Hematopoietic multipotent progenitor cell treated with erythropoietin and hydrocortisone succinate and interleukin-3 and kit ligand, for 8 days (in vitro differentiated cells): Measurements from ENCODE around the gene USH2A.

Experiments
- DNase-seq: peaks from one replicate; pipeline ENCODE4 v3.0.0-alpha.2; 2015

Gene USH2A, protein sequence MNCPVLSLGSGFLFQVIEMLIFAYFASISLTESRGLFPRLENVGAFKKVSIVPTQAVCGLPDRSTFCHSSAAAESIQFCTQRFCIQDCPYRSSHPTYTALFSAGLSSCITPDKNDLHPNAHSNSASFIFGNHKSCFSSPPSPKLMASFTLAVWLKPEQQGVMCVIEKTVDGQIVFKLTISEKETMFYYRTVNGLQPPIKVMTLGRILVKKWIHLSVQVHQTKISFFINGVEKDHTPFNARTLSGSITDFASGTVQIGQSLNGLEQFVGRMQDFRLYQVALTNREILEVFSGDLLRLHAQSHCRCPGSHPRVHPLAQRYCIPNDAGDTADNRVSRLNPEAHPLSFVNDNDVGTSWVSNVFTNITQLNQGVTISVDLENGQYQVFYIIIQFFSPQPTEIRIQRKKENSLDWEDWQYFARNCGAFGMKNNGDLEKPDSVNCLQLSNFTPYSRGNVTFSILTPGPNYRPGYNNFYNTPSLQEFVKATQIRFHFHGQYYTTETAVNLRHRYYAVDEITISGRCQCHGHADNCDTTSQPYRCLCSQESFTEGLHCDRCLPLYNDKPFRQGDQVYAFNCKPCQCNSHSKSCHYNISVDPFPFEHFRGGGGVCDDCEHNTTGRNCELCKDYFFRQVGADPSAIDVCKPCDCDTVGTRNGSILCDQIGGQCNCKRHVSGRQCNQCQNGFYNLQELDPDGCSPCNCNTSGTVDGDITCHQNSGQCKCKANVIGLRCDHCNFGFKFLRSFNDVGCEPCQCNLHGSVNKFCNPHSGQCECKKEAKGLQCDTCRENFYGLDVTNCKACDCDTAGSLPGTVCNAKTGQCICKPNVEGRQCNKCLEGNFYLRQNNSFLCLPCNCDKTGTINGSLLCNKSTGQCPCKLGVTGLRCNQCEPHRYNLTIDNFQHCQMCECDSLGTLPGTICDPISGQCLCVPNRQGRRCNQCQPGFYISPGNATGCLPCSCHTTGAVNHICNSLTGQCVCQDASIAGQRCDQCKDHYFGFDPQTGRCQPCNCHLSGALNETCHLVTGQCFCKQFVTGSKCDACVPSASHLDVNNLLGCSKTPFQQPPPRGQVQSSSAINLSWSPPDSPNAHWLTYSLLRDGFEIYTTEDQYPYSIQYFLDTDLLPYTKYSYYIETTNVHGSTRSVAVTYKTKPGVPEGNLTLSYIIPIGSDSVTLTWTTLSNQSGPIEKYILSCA (N-terminal part only)

DNA sequence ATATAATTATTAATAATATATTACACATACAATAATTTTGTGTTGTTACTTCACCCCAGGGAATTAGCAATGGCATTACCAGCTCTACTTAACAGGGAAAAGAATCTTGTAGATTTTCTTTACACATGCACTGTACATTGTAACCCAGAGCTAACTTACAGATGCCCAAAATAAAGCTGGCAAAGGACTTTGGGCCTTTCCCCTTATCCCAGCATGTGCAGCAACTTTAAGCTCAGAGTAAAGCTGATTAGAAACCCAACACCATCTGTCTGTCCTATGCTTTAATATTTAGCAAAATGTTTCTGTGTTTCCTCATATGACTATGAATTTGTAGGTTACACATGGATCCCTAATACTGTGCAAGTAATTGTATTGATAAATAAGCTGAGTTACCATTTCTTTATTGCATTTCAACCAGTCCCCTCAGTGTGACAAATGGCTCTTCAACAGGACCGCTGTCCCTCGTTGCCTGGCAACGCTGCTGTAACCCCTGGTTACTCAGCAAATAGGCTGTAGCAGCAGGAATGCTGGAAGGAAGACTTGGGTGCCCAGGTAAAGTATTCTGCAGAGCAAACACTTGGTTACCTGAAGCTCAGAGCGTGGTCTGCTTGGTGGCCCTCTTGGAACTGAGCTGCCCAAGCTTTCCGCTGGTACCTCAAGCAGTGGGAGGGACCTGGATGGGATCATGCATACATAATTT, at the start of gene USH2A:
Gene USH2A (minus strand): TSS at position 628 of the 700 bp plus-strand sequence. CDS start 1,112 bp downstream, outside the sequence.
- DNase-seq = no peak

DNA sequence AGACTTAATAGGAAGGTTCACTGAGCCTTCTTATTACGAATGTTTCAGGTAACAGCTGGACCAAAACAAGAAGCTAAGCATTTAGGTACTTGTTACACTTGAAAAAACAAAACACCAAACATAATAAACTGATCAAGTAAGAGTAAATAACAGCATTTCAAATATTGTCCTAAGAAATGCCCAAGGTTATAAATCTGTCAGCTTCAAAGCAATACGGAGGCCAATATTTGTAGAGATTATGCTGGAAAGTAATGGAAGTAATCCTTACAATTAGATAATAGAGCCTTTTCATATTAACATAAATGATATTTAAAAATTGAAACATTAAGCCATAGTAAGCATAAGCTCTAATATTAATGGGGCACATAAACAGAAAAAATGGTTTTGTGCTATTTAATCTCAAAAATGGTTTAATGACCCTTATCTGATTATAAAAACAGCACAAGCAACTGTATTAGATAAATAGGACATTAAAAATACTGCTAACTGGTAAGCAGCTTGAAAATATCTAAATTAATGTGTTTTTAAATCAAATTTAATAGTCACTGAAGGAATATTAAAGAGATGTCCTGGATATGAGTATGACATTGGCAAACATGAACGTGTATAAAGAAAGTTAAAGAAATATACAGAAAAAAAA, 43.0 kb upstream of the USH2A start:
- DNase-seq = no peak

DNA sequence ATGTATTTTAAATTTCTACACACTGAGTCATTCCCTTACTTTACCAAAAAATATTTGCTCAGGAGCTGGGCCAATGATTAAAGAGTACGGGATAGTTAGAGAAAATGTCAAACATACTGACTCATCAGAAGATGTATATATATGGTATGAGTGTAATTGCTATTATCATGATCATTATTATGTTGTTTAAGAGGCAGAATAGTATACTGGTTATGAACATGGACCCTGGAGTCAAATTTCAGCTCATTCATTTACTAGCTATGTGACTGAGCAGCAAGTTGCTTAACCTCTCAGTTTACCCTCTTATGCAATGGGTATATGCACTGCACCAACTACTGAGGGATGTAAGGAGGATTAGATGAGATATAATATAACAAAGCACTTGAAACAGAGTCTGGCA, 41.2 kb upstream of the USH2A start:
- DNase-seq = no peak

DNA sequence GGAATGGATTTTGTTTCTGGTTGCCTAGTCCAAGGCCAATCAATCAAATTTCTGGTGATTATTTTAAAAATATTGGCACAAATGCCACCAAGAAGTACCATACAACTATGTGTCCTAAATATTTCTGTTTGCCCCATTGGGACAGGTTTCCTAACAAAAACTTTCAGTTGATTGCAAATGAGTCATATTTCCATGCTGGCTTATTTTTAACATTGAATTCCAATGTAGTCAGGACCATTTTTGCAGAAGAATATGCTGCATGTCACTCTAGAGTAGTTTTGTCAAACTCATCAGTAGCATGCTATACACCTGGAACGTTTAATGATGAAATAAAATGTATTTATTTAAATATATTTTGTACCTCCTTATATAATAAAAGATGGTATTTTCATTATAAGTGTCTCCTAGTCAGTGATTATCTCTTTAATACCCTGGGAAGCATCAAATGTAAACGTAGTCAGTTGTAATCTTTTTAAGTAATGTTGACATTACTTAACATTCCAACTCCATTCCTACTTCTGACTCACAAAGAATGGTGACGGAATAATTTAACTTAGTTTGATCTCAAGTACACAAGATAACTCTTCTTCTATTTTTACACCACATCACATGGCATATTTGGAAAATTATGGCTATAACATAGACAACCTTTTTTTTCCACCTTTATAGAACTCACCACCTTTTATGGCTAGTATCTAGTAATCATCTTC, 39.0 kb upstream of the USH2A start:
- DNase-seq = no peak

DNA sequence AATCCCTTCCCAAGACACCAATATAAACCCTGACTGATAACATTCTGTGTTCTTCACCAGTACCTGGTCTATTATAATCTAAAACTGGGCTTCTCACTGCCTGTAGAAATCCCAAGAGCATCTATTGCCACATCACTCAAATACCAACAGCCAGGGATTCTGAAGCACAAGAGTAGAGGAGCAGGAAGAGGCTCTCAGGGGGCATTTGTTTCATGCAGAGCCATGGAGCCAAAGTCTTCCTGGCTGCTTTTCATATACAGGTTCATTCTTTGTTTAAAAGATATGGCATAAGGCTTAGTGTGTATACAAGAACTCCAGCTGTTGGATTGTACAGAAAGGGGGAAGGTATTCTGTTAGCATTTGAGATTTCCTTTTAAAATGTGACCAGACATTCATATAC, 38.2 kb upstream of the USH2A start:
- DNase-seq = no peak

DNA sequence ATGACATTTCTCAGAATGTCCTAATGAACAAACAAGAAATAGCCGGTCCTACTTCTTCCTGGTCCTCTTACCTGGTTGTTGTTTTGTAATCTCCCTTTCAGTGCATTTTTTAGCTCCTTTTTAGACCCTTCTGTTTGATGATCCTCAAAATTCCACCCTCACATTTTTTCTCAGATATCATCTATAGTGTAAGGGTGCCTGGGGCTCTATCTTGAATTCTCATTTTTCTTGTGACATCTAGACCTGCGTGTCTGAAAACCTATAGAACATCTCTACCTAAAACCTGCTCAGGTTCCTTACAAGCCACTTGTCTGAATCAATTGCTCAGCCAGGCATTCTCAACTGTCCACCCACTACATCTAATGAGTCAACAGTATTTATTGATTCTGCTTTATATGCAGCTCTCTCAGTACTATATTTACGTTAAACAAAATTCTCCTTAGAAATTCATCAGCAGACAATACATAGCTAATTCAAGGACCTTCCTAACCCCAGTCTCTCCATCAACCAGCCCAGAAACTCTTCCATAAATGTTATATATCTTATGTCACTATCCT, 36.5 kb upstream of the USH2A start:
- DNase-seq = no peak

DNA sequence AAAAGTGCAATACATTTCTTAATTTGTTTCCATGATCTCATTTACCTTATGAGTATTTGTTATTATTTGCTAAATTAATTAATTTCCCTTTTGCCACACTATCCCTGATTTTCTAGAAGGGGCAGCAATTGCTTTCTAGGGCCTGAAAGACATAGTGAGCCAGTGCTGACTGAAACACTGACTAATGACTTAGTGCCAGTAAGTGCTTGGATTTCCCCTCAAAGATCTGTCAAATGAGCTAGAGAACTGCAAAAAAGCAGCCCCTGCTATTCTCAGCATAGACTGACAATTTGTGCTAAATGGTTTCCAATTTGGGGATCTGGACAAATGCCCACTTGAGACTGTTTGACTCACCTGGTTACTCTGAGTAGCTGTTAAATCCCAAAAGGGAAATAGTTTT, 35.6 kb upstream of the USH2A start:
- no peak for DNase-seq

DNA sequence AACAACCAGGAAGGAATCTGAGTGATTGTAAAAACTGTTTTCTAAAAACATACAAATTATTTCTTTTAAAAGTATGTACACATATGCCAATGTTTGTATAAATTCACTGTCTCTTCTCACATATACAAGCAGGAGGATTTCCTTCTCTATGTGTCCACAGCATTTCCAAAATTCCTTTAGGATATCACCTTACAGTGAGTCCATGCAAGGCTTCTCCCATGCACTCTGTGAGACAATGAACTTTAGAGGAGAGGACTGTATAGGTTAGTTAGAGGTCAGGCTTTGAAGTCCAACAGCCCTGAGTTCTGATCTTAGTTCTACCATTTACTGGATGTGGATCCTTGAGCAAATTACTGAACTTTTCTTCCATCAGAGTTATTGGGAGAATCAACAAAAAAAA, 34.1 kb upstream of the USH2A start:
- DNase-seq = no peak

DNA sequence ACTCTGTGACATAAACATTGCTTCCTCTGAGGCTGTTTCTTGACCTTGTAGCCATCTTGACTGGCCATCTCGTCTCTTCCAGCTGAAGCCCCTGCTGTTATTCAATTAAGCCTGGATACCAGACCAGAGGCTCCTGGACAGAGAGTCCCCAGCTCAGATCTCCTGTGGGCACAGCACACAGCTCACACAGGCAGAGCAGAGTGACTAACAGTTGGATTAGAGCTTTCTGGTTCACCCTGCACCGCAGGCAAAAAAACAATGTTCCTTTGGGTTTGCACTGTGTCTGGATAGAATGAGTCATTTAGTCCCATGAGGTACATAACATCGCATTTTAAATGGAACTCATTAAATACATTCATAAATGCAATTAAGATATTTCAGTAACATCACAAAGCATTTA, 33.4 kb upstream of the USH2A start:
- DNase-seq = no peak

DNA sequence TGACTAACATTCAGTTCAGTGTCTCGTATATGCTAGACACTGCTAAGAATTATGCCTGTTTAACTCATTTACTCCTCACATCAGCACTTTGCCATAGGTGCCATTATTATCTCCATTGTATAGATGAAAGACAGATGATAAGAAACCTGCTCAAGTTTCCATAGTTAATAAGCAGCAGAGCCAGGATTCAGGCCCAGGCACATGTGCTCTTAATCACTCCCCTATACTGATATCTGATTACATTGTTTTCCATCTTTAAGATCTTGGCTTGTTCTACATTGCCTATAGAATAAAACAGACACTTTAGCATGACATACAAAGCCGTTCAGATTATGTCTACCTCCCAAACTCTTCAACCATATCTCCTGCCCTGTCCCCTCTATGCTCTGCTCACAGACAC, 30.5 kb upstream of the USH2A start:
- DNase-seq = no peak

DNA sequence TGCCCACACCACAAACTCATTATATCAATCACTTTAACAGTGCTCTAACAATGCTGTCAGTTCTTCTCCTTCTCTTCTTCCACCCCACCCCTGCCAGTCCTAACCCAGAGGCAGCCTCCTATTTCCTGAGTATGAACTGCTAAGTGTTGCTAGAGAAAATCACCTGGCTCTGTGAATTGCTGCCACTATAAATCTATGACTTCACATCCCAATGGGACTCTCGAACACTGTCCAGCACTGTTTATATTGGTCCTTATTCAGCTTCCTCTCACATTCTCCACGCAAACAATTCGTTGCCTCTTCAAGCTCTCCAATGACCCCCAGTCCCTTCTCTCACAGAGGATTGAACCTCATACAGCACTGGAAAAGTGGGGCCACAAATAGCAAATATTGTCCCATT, 27.0 kb upstream of the USH2A start:
- no peak for DNase-seq

DNA sequence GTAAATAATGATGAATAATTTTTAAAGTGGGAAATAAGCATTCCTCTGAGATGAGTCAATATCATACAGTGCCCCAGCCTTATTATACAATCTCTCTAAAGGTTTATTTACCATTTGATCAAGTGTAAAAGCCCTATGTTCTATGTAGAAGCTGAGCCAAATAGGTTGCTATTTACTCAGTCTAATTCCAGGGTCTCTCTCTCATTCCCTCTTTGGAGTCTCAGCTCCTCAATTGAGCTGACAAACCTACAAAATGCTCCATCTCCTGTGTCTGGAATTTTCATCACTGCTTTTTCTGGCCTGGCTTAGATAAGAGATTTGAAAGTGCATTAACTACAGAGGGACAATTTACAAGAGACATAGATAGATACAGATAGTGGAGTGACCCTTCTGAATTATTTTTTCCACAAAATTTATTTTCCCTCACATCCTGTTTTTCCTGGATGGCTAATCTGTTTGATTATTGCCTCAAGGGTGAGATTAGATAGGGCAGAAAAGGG, 24.8 kb upstream of the USH2A start:
- DNase-seq = no peak

DNA sequence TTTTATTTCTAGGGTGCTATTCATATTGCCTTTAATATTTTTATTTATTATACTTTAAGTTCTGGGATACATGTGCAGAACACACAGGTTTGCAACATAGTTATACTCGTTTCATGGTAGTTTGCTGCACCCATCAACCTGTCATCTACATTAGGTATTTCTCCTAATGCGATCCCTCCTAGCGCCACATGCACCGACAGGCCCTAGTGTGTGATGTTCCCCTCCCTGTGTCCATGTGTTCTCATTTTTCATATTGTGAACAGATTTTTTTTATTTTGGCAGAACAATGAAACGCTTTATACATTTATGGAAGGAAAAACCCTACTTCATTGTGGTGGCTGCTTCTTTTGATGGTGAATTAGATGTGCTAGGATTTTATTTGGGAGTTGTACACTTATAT, 14.4 kb upstream of the USH2A start:
- no peak for DNase-seq

DNA sequence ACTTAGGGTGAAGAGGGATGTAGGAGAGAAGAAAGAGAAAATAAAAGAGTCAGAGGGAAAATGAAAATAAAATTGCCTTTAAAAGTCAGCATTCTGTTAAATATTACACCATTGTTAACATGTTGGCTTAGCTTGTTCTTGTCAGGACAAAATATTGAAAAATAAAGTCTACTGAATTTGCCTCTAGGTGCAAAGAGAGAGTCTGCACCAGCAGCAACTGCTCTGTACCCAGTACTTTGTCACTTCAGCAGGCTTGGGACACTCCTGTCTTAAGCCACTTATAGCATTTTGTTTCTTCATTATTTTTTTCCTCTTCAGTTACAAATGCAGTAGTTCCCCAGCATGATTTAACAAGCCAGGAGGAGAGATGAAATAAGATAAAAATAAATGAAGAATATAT, 11.0 kb upstream of the USH2A start:
- no peak for DNase-seq

DNA sequence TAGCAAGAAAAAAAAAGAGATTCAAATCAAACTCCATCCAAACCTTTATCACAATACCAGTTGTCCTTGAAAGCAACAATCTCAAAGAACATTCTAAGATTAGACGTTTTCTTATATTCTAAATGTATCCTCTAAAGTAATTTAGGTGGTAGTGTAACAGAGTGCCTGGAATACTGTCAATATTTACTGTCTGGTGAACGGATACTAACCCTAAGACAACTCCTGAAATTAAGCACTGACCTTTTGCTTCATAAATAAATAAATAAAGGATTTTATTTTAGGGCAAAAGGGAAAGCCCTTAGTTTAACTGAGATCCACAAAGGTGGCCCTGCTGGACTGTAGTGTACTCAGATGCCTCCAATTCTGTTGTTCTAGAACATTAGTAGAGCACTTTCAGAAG, 9.9 kb upstream of the USH2A start:
- no peak for DNase-seq

DNA sequence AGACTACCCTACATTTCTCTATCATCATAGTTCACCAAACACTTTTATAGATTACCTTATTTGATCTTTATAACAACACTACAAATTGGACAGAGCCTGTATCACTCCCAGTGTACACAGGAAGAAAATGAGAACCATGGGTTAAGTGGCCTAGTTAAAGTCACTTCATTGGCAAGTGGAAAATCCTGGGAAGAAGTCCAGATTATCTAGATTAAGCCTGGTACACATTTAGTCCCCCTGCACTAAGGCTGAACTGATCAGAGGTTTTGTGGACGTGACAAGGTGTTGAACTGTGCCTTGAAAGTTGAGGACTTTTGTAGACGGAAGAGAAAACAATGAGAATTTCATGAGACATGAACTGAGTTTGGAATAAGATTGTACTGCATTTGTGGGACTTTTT, 7.5 kb upstream of the USH2A start:
- DNase-seq = no peak

DNA sequence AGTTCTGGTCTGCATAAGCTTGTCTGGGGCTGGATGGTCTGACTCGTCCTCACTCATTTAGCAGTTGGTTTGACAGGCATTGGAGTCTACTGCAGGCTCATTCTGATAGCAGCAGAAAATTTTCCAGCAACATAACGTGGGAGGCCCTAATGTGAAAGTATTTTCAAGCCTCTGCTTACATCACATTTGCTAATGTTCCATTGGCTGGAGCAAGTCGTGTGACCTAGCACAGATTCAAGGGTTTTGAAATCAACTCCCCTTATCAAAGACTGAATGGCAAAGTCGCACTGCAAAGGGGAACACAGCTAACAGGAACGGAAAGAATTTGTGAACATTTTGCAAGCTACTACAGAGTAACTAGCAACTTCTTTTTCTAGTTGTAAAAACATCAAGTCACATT, 2.3 kb upstream of the USH2A start:
- DNase-seq = no peak

DNA sequence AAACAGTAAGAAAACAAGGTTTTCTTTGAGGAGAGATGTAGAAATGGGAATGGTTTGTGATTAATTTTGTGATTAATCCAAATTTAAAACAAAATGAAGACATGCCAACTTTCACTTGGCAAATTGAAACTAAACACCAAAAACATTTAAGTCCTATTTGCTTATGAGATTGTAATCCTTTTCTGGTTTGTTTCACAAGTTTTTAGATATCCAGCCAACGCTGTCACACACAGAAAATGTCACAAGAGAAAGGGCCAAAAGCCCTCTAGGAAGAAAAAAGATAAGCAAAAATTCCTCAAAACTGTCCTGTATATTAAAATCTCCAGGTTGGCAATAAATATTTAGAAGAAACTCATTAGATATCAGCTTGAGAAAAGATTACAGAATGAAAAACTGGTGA, 2.5 kb downstream of the USH2A start:
- DNase-seq = no peak

DNA sequence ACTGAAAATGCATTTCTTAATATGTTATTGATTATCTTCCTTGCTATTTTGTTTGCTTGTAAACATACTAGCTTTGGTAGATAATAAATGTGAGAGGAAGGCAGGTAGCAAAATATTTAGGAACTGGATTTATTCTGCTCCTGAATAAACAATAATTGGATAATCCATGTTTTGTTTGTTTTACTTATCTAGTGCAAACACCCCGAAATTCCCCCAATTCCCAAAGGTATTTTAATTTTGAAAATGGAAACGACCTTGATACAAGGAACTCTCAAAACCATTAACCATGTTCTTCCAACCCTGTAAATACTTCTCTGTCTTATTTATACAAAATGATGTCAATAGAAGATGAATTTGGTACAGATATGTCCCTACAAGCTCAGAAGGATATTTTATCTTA, 3.0 kb downstream of the USH2A start:
- DNase-seq = no peak

DNA sequence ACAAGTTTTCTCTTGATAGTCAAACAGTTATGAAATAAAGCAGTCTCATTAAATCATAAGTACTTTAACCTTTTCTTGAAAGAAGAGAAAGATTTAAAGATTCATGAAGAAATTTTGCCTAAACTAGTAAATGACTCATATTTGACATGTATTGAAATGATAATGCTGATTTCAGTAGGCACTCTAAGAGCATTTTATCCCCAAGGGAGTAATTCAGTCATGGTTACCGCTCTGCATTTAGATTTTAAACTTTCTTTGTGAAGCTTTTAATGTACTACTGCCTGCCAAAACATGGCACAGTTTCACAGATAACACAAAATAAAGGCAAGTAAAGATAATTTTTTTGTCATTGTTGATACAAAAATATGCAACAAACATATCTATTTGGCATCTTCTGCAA, 6.8 kb downstream of the USH2A start:
- DNase-seq = no peak

DNA sequence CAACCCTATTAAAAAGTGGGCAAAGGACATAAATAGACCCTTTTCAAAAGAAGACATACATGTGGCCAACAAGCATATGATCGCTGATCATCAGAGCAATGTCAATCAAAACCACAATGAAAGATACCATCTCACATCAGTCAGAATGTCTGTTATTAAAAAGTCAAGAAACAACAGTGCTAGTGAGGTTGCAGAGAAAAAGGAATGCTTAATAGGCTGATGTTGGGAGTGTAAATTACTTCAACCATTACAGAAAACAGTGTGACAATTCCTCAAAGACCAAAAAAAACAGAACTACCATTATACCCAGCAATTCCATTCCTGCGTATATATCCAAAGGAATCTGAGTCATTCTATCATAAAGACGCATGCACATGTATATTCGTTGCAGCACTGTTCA, 13.2 kb downstream of the USH2A start:
- no peak for DNase-seq
